SK-N-SH treated with all-trans-retinoic acid at 6 μM for 48 hours (cell line): ENCODE measurements around the gene EXOC4.

ENCODE experiments used
- ATAC-seq: fragments of 200-7000 bp; cut with Tn5 transposase; 3 replicates; pipeline ENCODE4 v1.9.1; 2020; ENCODE audit warnings: mild to moderate bottlenecking, moderate library complexity
- ARNTL ChIP-seq: fragments of 450-650 bp; formaldehyde crosslinking; IDR thresholded peaks from 2 replicates; pipeline ENCODE4 v1.5.0; 2020; ENCODE audit warnings: low read depth, mild to moderate bottlenecking, moderate library complexity, borderline replicate concordance
- BACH2 ChIP-seq: fragments of 250-450 bp; sonication (Bioruptor Pico); IDR thresholded peaks from 2 replicates; pipeline ENCODE4 v1.9.0; 2021; ENCODE audit warnings: mild to moderate bottlenecking, borderline replicate concordance
- CSDC2 ChIP-seq: fragments of 250-450 bp; sonication (Bioruptor Pico); IDR thresholded peaks from 2 replicates; pipeline ENCODE4 v1.5.0; 2020; ENCODE audit warnings: mild to moderate bottlenecking, moderate library complexity
- ESRRG ChIP-seq: fragments of 250-450 bp; sonication (Bioruptor Pico); IDR thresholded peaks from 2 replicates; pipeline ENCODE4 v1.6.1; 2021; ENCODE audit warnings: mild to moderate bottlenecking
- ISL1 ChIP-seq: fragments of 250-450 bp; sonication (Bioruptor Pico); IDR thresholded peaks from 2 replicates; pipeline ENCODE4 v2.1.2; 2022; ENCODE audit warnings: mild to moderate bottlenecking, moderate library complexity
- PPARA ChIP-seq: fragments of 250-450 bp; sonication (Bioruptor Pico); IDR thresholded peaks from 2 replicates; pipeline ENCODE4 v1.5.0; 2020; ENCODE audit warnings: mild to moderate bottlenecking, borderline replicate concordance
- RARB ChIP-seq: fragments of 250-450 bp; sonication (Bioruptor Pico); IDR thresholded peaks from 2 replicates; pipeline ENCODE4 v1.8.0; 2021; ENCODE audit warnings: mild to moderate bottlenecking, moderate library complexity
- TCF4 ChIP-seq: fragments of 250-450 bp; sonication (Bioruptor Pico); IDR thresholded peaks from 2 replicates; pipeline ENCODE4 v1.8.0; 2021; ENCODE audit warnings: mild to moderate bottlenecking, moderate library complexity, borderline replicate concordance
- TOX ChIP-seq: fragments of 250-450 bp; sonication (Bioruptor Pico); IDR thresholded peaks from 2 replicates; pipeline ENCODE4 v1.8.0; 2021; ENCODE audit warnings: mild to moderate bottlenecking, moderate library complexity, borderline replicate concordance
- ZC3H10 ChIP-seq: fragments of 250-450 bp; sonication (Bioruptor Pico); IDR thresholded peaks from 2 replicates; pipeline ENCODE4 v1.5.1; 2021; ENCODE audit warnings: mild to moderate bottlenecking, moderate library complexity
- ZFP3 ChIP-seq: fragments of 250-450 bp; sonication (Bioruptor Pico); IDR thresholded peaks from 2 replicates; pipeline ENCODE4 v1.5.0; 2020; ENCODE audit warnings: mild to moderate bottlenecking, moderate library complexity
- ZFP30 ChIP-seq: fragments of 450-650 bp; formaldehyde crosslinking; IDR thresholded peaks from 2 replicates; pipeline ENCODE4 v1.5.0; 2022; ENCODE audit warnings: mild to moderate bottlenecking, moderate library complexity
- ZNF565 ChIP-seq: fragments of 450-650 bp; formaldehyde crosslinking; conservative IDR thresholded peaks from 2 replicates; pipeline ENCODE4 v1.5.0; 2020; ENCODE audit warnings: low read depth, mild to moderate bottlenecking, moderate library complexity
- ZNF70 ChIP-seq: fragments of 450-650 bp; formaldehyde crosslinking; IDR thresholded peaks from 2 replicates; pipeline ENCODE4 v1.5.0; 2020; ENCODE audit warnings: mild to moderate bottlenecking, moderate library complexity
- ZNF8 ChIP-seq: fragments of 450-650 bp; formaldehyde crosslinking; IDR thresholded peaks from 2 replicates; pipeline ENCODE4 v1.5.0; 2020; ENCODE audit warnings: mild to moderate bottlenecking, moderate library complexity
- TF ChIP-seq, protein P1 (sequence below): fragments of 250-450 bp; sonication (Bioruptor Pico); IDR thresholded peaks from 2 replicates; pipeline ENCODE4 v1.8.0; 2020; ENCODE audit warnings: mild to moderate bottlenecking, moderate library complexity, borderline replicate concordance
- TF ChIP-seq, protein P2 (sequence below): fragments of 250-450 bp; sonication (Bioruptor Pico); IDR thresholded peaks from 2 replicates; pipeline ENCODE4 v1.5.1; 2021; ENCODE audit warnings: mild to moderate bottlenecking, moderate library complexity
- TF ChIP-seq, protein P3 (sequence below): fragments of 250-450 bp; sonication (Bioruptor Pico); IDR thresholded peaks from 2 replicates; pipeline ENCODE4 v1.5.0; 2020; ENCODE audit warnings: mild to moderate bottlenecking, moderate library complexity
- TF ChIP-seq, protein P4 (sequence below): fragments of 250-450 bp; sonication (Bioruptor Pico); IDR thresholded peaks from 2 replicates; pipeline ENCODE4 v1.5.1; 2020; ENCODE audit warnings: low read depth, mild to moderate bottlenecking, moderate library complexity

The EXOC4 gene

DNA sequence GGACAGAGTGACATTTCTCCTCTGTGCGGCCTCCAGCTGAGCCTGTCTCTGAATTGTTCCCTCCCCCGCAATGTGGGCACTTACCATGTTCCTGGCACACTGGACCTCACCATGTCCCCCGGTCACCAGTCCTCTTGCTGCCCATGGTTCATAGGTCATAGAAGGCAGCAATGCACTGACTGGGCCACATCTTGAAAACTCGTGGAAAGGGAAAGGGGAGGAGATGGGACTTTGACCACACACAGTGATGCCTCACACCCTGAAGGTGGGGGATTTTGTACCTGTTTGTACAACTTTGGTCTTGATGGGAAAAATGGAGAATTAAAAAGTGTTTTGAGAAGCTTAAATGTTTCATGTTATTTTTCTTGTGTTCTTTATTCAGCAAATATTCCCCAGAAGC lies 812.5 kb downstream of the EXOC4 start:
- no peak for ATAC-seq
- TF ChIP-seq ZNF8 (CRISPR knock-in tag) (no peak), ZC3H10 (CRISPR knock-in tag) (no peak), ZFP30 (CRISPR knock-in tag) (no peak), ZNF70 (no peak), CSDC2 (no peak), ZNF565 (CRISPR knock-in tag) (no peak), ESRRG (CRISPR knock-in tag) (no peak), RARB (CRISPR knock-in tag) (no peak)
- TF ChIP-seq, protein P1, sequence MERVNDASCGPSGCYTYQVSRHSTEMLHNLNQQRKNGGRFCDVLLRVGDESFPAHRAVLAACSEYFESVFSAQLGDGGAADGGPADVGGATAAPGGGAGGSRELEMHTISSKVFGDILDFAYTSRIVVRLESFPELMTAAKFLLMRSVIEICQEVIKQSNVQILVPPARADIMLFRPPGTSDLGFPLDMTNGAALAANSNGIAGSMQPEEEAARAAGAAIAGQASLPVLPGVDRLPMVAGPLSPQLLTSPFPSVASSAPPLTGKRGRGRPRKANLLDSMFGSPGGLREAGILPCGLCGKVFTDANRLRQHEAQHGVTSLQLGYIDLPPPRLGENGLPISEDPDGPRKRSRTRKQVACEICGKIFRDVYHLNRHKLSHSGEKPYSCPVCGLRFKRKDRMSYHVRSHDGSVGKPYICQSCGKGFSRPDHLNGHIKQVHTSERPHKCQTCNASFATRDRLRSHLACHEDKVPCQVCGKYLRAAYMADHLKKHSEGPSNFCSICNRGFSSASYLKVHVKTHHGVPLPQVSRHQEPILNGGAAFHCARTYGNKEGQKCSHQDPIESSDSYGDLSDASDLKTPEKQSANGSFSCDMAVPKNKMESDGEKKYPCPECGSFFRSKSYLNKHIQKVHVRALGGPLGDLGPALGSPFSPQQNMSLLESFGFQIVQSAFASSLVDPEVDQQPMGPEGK = no peak
- TF ChIP-seq, protein P2, sequence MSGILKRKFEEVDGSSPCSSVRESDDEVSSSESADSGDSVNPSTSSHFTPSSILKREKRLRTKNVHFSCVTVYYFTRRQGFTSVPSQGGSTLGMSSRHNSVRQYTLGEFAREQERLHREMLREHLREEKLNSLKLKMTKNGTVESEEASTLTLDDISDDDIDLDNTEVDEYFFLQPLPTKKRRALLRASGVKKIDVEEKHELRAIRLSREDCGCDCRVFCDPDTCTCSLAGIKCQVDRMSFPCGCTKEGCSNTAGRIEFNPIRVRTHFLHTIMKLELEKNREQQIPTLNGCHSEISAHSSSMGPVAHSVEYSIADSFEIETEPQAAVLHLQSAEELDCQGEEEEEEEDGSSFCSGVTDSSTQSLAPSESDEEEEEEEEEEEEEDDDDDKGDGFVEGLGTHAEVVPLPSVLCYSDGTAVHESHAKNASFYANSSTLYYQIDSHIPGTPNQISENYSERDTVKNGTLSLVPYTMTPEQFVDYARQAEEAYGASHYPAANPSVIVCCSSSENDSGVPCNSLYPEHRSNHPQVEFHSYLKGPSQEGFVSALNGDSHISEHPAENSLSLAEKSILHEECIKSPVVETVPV (CRISPR knock-in tag) = no peak

DNA sequence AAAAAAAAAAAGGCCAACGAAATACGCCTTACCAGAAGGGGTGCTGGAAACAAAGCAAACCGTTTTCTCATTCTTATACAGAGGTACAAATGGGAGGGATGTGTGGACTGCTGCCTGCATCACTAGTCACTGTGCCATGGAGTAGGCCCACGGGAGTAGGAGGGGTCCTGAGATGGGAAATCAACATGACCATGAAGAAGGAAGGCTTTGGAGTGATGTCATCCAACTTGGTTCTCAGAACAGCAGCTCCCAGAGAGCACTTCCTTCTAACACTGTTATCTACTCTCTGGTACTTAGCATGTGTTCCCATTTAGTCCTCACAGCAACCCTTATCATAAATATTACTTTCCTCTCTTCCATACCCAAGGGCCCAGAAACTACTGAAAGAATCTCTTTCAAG lies 814.3 kb downstream of the EXOC4 start:
- no peak for ATAC-seq
- TF ChIP-seq TCF4 (CRISPR knock-in tag) = no peak

DNA sequence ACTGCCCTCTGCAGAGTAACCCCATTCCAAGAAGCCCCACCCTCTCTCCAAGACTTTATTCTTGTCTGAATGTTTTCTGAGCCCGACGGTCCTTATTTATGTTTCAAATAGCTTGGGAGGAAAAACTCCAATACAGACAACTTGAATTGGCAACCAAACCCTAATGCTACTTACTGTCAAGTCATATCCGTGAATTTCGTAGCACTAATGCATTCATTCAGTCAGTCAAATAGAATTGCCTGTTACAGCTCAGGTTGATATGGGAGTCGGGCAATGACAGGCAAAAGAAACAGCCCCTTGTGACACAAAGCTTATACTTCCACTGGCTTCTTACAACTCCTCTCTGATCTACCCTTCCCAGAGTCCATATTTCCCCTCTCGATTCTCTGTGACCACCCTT lies 815.8 kb downstream of the EXOC4 start:
- TF ChIP-seq ZFP30 (CRISPR knock-in tag) (no peak), ESRRG (CRISPR knock-in tag) (no peak)
- no peak for ATAC-seq

DNA sequence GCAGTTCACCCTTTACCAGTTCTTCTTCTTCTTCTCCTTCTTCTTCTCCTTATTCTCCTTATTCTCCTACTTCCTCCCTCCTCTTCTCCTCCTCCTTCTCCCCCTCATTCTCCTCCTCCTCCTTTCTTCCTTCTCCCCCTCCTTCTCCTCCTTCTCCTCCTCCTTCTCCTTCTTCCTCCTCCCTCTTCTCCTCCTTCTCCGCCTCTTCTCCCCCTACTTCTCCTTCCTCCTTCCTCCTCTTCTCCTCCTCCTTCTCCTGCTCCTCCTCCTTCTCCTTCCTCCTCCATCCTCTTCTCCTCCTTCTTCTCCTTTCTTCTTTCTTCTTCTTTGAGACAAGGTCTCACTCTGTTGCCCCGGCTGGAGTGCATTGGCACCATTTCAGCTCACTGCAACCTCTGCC lies 816.3 kb downstream of the EXOC4 start:
- no peak for ATAC-seq
- no peak for TF ChIP-seq CSDC2
- TF ChIP-seq ESRRG (CRISPR knock-in tag) = no peak
- no peak for TF ChIP-seq ZC3H10 (CRISPR knock-in tag)
- no peak for TF ChIP-seq PPARA (CRISPR knock-in tag)
- TF ChIP-seq ZFP3 (CRISPR knock-in tag) = no peak
- TF ChIP-seq ARNTL (CRISPR knock-in tag) = no peak
- TF ChIP-seq, protein P3, sequence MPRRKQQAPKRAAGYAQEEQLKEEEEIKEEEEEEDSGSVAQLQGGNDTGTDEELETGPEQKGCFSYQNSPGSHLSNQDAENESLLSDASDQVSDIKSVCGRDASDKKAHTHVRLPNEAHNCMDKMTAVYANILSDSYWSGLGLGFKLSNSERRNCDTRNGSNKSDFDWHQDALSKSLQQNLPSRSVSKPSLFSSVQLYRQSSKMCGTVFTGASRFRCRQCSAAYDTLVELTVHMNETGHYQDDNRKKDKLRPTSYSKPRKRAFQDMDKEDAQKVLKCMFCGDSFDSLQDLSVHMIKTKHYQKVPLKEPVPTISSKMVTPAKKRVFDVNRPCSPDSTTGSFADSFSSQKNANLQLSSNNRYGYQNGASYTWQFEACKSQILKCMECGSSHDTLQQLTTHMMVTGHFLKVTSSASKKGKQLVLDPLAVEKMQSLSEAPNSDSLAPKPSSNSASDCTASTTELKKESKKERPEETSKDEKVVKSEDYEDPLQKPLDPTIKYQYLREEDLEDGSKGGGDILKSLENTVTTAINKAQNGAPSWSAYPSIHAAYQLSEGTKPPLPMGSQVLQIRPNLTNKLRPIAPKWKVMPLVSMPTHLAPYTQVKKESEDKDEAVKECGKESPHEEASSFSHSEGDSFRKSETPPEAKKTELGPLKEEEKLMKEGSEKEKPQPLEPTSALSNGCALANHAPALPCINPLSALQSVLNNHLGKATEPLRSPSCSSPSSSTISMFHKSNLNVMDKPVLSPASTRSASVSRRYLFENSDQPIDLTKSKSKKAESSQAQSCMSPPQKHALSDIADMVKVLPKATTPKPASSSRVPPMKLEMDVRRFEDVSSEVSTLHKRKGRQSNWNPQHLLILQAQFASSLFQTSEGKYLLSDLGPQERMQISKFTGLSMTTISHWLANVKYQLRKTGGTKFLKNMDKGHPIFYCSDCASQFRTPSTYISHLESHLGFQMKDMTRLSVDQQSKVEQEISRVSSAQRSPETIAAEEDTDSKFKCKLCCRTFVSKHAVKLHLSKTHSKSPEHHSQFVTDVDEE (CRISPR knock-in tag) = no peak

DNA sequence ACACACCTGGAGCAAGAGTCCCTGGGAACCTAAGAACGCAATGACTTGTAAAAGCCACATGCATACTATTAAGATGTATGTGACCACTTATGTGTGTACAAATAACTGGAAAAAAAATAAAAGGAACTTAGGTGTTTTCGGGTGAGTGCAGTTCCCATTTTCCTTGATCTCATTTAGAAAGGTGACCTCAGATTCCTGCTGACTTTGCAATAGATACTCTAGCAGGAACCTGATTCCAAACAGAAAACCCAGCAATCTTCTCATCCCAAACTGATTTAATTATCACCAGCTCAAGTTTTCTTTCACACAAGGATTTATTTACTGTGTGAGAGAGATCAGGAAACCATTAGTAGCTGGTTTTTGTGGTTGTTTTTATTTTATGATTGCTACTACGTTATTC lies 817.8 kb downstream of the EXOC4 start:
- TF ChIP-seq, protein P4, sequence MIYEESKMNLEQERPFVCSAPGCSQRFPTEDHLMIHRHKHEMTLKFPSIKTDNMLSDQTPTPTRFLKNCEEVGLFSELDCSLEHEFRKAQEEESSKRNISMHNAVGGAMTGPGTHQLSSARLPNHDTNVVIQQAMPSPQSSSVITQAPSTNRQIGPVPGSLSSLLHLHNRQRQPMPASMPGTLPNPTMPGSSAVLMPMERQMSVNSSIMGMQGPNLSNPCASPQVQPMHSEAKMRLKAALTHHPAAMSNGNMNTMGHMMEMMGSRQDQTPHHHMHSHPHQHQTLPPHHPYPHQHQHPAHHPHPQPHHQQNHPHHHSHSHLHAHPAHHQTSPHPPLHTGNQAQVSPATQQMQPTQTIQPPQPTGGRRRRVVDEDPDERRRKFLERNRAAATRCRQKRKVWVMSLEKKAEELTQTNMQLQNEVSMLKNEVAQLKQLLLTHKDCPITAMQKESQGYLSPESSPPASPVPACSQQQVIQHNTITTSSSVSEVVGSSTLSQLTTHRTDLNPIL (CRISPR knock-in tag) = no peak
- TF ChIP-seq ZFP30 (CRISPR knock-in tag) (no peak), RARB (CRISPR knock-in tag) (no peak), TCF4 (CRISPR knock-in tag) (no peak), BACH2 (CRISPR knock-in tag) (no peak), ZFP3 (CRISPR knock-in tag) (no peak), ISL1 (CRISPR knock-in tag) (no peak), ZNF70 (no peak), TOX (CRISPR knock-in tag) (no peak)
- ATAC-seq = no peak
